Fibroblast of the aortic adventitia (primary cell): ENCODE data around the gene SPECC1L. TPM values are rescaled to one million over a fixed set of nuclear protein-coding genes. Genes with fewer than 3 reads are reported as not detected.

Experiments
- DNase-seq: peaks from one replicate; pipeline ENCODE4 v3.0.0-alpha.2; 2010; ENCODE audit warnings: low read depth
- H3K4me3 ChIP-seq: 2 replicates; pipeline ENCODE4 v1.5.1; 2011; ENCODE audit warnings: low read depth, mild to moderate bottlenecking, control low read depth, low read length, moderate library complexity
- total RNA-seq: library from RNA; depleted of rRNA; stranded (reverse); fragments of >200 nt; gene quantifications from 2 replicates; pipeline ENCODE4 v1.2.3, GENCODE V29; 2012; ENCODE audit warnings: low replicate concordance
- TF ChIP-seq, protein P1 (sequence below): IDR thresholded peaks from 2 replicates; pipeline ENCODE4 v1.5.1; 2011; ENCODE audit warnings: mild to moderate bottlenecking, low read length, control low read depth, inconsistent platforms; ENCODE audit not compliant: insufficient read depth

Gene SPECC1L
- total RNA-seq, 1 donor = 43.2 TPM

DNA sequence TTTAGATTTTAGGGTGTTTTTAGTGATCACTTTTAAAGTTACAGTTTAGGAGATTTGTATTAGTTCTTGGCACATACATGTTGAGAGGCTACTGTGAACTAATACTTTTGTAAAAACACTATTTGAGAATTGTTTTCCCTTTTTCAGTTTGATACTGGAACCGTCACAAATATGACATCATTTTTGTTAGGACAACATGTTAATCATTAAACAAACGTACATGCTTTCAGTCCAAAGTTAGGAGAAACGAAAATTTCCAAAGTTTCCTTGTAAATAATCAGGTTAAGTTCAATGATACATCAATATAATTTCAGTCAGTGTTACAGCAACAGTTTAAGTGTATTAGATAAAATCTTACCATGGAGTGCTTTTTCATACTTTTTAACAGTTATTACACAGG, 53.1 kb downstream of the SPECC1L start:
- DNase-seq = no peak
- no peak overlapping the region for H3K4me3 ChIP-seq
- TF ChIP-seq, protein P1, sequence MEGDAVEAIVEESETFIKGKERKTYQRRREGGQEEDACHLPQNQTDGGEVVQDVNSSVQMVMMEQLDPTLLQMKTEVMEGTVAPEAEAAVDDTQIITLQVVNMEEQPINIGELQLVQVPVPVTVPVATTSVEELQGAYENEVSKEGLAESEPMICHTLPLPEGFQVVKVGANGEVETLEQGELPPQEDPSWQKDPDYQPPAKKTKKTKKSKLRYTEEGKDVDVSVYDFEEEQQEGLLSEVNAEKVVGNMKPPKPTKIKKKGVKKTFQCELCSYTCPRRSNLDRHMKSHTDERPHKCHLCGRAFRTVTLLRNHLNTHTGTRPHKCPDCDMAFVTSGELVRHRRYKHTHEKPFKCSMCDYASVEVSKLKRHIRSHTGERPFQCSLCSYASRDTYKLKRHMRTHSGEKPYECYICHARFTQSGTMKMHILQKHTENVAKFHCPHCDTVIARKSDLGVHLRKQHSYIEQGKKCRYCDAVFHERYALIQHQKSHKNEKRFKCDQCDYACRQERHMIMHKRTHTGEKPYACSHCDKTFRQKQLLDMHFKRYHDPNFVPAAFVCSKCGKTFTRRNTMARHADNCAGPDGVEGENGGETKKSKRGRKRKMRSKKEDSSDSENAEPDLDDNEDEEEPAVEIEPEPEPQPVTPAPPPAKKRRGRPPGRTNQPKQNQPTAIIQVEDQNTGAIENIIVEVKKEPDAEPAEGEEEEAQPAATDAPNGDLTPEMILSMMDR = no peak

DNA sequence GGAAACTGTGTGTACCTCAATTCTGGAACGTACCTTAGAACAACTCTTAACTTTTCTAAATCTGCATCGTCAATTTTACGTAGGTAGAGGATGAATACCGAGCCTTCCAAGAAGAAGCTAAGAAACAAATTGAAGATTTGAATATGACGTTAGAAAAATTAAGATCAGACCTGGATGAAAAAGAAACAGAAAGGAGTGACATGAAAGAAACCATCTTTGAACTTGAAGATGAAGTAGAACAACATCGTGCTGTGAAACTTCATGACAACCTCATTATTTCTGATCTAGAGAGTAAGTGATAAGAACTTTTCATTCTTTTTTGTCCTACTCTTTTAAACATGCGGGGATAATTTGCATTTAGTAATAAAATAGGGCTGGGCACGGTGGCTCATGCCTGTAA, 53.5 kb downstream of the SPECC1L start:
- TF ChIP-seq, protein P1 = no peak
- H3K4me3 ChIP-seq = no peak overlapping the region
- no peak for DNase-seq

DNA sequence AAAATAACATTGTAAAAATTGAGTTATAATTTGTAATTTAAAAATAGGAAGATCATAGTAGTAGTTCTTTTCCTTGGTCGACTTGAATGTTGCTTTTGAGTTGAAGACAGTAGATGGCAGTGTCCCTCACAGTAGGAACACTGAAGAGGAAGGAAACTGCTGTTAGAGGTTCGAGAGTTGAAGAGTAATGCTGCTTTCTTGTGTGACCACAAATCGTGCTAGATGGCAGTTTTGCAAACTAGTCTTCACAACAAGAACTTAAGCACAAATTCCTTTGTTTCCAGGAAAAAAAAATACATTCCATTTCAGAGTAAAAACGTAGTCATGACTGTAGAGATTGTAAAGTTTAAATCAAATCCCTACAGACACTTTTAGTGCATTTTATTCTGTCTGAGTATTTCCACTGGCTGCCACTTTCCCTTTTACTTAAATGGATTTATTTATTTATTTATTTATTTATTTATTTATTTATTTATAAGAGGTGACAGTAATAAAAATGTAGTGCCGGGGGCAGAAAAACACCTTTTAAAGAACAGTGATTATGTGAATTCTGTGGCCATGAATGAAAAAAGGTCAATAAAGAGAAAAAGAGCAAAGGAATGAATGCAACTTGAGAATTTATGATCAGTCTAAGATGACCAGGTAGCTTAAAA, 54.6 kb downstream of the SPECC1L start:
- H3K4me3 ChIP-seq = no peak overlapping the region
- DNase-seq = peak; percentile 94
- TF ChIP-seq, protein P1 = peak; percentile 82

DNA sequence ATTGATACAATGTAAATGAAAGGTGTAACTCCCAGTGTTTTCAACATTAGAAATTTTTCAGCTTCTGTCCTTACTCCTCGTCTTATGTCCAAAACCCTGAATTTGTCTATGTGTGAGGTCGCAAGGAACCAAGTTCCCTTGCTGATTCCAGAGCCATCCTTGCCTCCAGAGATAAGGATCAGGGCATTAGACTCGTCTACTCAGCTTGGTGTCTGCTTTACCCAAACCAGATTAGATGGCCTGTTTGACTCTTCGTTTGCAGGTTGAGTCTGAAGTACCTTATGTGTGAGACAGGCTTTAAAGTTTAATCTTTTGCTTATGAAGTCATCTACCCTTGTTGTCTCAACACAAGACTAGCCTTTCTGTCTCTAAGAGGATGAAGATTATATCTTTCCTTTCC, 55.6 kb downstream of the SPECC1L start:
- H3K4me3 ChIP-seq = no peak overlapping the region
- no peak for DNase-seq
- TF ChIP-seq, protein P1 = no peak

DNA sequence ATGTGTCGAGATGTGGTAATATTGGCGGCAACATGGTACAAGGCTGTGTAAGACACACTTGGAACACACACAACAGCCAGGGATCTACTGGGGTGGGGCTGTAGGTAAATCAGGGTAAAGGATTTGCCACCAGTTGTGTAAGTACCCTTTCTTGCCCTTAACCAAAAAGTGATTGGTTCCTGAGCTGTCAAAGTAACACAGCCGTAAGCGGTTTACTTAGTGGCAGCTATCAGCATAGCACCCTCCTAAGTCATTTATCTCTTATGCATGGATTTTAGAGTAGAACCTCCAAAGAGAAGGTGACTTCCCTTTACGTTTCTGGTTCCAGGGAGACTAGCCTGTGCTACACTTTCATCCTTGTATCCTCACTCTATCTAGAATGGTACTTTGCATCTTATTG, 57.2 kb downstream of the SPECC1L start:
- no peak for DNase-seq
- no peak overlapping the region for H3K4me3 ChIP-seq
- TF ChIP-seq, protein P1 = no peak

DNA sequence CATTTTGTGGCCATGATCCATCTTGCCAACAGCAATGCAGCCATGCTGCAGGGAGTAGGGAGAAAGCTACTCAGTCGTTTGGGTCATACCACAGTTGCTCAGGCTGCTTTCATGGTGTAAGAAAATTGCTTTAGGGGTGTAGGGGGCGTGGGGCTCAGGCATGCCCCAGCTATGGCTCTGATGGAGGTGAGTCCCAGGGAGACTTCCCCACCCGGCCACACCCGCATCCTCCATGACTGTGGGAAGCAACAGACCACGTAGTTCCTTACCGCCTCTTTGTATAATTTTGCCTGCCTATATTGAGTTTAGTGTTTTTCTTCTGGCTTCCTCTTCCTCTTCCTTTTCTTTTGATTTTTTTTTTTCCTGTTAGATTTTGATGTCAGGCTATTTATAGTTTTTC, 58.8 kb downstream of the SPECC1L start:
- DNase-seq = no peak
- TF ChIP-seq, protein P1 = no peak
- H3K4me3 ChIP-seq = no peak overlapping the region

DNA sequence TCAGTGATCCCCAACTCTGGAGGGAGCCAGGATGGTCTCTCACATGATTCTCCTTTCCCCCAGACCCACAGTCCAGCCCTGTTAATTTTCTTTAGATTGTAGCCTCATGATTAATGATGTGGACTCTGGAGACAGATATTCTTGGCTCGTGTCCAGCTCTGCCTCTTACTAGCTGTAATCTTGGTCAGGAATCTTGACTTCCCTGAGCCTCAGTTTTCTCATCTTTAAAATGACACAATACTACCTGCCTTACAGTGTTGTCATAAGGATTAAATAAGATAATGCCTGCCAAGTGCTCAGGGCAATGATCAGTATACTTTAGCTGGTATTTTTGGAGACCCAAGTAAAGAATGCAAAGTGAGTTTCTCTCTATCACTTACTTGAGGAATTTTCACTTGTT, 60.0 kb downstream of the SPECC1L start:
- DNase-seq = peak; percentile 45
- TF ChIP-seq, protein P1 = no peak
- H3K4me3 ChIP-seq = no peak overlapping the region
